HG03432 (cell line): ENCODE measurements around the gene SIRPA.
"Not testable (repeated sequence)": the region's sequence is repeated elsewhere in the genome, so short reads cannot be mapped to it uniquely, and the experiment has no call there.

Experiments
- ATAC-seq: cut with Tn5 transposase; IDR thresholded peaks from one replicate; pipeline ENCODE4 v1.9.1; 2021; ENCODE audit warnings: mild to moderate bottlenecking, moderate library complexity; ENCODE audit not compliant: unreplicated experiment

Gene SIRPA

GRCh38 chr20:1905693-1906092, 10.5 kb downstream of the SIRPA start:
- ATAC-seq, result no peak

- no peak for ATAC-seq
These were observed 11.3 kb downstream of the SIRPA start for GRCh38 chr20:1906361-1907051.

GRCh38 chr20:1907586-1907985, 12.4 kb downstream of the SIRPA start:
- ATAC-seq, result no peak

GRCh38 chr20:1908191-1908590, 13.0 kb downstream of the SIRPA start:
- no peak for ATAC-seq

- no peak for ATAC-seq
These were observed 13.9 kb downstream of the SIRPA start for GRCh38 chr20:1909097-1909496.

DNA sequence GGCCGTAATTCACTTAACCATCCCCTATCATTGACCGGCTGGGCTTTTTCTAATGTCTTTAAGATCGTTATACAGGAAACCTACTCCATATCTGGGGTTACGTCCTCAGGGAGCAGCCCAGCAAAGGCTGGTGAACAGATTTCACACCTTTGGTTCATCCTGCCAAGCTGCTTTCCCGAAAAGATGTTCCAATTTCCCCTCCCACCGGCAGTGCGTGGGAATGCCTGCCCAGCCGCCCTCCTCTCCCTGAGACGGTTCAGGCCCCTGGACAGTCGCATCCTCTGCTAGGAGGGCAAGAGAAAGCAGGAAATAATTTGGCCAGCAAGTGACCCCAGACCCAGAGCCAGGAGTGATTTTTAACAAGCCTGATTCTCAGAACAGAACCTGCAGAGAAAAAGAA, 16.3 kb downstream of the SIRPA start:
- no peak for ATAC-seq

DNA sequence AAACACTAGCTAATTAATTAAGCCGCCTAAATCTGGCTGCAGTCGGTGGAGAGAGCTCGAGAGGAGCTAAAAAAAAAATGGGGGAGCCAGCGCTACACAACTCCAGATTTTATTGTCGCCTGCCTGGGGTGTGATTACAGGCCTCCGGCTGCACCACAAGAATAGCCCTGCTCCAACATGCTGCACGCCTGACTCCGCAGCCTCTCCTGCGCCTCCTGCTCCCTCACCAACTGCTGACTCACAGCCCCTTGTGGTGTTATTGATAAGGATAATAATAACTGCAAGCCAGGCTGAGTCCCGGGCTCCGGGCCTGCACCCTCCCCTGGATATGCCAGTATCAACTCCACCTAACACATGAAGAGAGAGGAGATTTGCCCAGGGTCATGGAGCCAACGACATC, 16.8 kb downstream of the SIRPA start:
- no peak for ATAC-seq

GRCh38 chr20:1912646-1913045, 17.4 kb downstream of the SIRPA start:
- no peak for ATAC-seq

- ATAC-seq, result not testable (repeated sequence)
These were observed 20.0 kb downstream of the SIRPA start for GRCh38 chr20:1915233-1915632.

DNA sequence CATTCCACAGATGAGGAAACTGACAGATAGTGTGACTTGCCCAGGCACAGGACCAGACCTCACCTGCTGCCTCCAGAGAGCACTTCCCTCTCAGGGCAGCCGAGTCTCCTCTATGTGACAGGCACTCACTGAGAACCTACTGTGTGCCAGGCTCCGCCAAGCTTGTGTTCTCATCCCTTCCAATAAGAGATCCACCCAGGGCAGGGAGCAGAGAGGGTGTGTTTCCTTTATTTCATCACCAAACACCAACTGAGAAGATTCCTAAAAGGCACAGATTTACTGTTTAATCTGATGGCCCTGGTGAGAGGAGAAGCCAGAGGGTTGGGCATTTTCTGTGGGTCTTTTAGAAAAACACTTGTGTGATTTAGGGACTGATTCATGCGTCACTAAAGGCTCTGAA, 20.5 kb downstream of the SIRPA start:
- no peak for ATAC-seq

DNA sequence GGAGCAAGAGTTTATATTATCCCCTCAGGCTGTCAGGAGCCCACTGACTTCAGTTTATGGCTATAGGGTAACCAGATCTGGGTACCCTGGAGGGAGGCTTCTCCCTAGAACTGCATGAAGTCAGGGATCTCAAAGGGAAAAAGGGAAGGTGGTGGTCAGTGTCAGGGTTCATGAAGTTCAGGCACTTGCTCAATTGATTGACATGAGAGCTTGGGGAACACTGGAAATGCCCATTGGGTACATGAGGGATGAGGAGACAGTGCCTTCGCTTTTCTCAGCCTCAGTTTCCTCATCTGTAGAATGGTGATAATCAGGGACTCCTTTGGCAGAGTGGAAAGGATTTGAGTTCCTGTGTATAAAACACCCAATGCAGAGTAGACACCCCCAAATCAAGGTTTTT, 22.6 kb downstream of the SIRPA start:
- ATAC-seq, result no peak

- ATAC-seq, result no peak
These were observed 23.4 kb downstream of the SIRPA start for GRCh38 chr20:1918491-1919165.

DNA sequence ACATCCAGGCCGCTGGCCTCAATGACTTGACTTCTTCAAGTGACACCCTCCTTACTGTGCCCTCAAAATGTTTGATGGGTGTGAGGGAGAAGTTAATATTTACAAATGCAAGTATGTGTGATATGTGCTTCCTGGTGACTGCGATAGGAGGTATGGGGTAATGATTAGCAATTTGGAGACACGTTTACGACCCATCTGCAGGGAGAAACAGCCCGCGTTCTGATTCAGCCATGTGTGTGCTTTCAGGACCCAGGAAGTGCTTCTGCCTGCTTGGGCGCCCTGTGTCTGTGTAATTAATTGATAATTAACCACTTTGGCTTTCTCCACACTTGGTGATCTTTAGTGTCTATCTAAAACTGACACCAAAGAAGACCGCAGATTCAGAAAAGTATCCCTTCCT, 25.0 kb downstream of the SIRPA start:
- ATAC-seq, result no peak

DNA sequence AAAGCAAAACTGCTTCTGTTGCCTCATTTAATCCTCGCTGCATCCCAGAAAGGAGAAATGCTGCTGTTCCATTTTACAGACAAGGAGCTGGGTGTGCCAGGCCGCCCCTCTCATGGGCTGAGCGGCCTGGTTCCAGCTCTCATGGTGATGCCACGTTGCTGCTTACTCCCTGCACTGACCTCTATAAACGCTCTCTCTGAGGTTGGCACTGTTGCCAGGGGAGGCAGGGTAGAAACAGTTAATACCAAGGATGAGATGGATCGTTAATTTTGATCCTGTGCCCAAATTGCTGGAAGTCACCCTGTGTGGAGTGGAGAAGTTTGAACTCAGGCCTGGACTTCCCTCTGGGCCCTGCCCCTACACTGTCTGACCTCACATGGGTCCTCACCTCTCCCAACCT, 25.6 kb downstream of the SIRPA start:
- no peak for ATAC-seq

- ATAC-seq, result not testable (repeated sequence)
These were observed 26.8 kb downstream of the SIRPA start for GRCh38 chr20:1921985-1922384.

DNA sequence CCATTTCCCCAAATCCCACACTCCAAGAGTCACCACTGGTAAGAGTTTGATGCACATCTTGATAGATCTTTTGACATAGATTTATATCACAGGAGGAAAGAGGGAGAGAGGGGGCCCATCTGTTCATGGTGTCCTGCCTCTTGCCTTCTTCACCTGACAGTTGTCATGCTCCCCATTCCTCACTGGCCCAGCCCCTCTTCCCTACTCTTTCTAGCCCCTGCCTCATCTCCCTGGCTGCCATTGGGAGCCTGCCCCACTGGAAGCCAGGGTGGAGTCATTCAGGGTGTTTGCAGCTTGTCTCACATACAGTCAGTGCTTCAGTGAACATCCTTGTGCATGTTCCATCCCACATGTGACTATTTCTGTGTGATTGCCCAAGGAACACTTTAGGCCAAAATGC, 27.6 kb downstream of the SIRPA start:
- ATAC-seq, result no peak

DNA sequence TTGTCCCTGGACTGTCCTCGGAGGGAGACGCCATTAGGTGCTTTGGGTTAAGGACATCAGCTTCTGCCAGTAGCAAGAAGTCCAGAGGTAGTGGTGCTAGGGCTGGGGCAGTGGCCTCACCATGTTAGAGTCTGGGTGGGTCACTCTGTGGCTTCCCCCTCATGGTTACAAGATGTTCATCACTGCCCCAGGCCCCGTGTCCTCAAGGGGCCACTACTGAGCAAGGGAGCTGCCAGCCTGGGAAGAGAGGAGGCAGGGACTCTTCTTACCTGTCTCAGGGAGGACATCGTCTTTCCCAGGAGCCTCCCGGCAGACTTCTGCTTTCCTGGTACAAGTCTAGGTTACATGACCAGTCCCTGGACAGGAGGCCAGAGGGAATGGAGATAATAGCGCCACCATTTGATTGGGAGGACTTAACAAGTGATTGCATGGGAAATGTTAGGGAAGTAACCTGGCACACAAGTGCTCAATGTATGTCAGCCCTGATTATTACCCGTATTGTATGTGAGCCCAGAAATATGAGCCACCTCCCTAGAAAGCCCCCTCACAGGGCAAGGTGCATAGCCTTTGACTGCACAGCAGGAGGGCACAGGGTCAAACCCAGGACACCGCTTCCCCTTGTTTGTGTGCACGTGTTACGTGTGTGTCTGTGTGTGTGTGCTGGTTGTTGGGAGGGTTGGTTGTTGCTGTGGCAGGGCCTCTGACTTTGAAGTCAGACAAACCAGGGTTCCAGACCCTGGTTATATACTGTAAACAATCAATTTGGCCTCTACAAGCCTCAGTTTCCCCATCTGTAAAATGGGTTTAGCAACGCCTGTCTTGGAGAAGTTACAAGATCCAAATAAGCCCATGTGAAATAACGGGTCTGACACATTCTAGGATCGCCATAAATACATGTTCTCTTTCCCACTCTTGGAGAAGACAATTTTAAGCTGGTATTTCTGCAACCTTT, 30.0 kb downstream of the SIRPA start:
- ATAC-seq, result no peak

- ATAC-seq, result no peak
These were observed 31.0 kb downstream of the SIRPA start for GRCh38 chr20:1926237-1926636.

- no peak for ATAC-seq
These were observed 32.0 kb downstream of the SIRPA start for GRCh38 chr20:1927217-1927616.

DNA sequence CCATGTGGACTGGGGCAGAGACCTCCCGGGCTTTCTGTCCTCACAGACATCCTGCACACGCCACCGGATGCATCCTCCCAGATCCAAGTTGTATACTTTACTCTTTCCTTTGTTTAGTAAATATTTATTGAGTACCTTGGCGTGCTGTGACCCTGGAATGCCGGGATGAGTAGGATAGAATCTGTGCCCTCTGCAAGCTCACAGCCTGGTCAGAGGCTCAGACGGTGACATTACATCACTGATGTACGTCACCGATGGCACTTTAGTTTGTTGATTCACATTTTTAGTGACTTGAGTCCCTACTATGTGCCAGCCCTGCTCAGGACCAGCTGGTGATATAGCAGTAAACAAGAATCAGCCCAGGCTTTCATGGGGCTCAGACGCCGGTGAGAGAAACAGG, 32.9 kb downstream of the SIRPA start:
- no peak for ATAC-seq

- no peak for ATAC-seq
These were observed 33.6 kb downstream of the SIRPA start for GRCh38 chr20:1928782-1929181.

GRCh38 chr20:1929460-1929859, 34.3 kb downstream of the SIRPA start:
- no peak for ATAC-seq
